Upper lobe of left lung (tissue), 4 donors: ENCODE results near the gene AKTIP.

Experiments used
- EP300 ChIP-seq, 4 donors: sonication (generic); formaldehyde crosslinking; IDR thresholded peaks; one replicate each; pipeline ENCODE4 v1.5.1; 2017; ENCODE audit warnings: antibody characterized with exemption in 4 of 4, control low read depth in 2 of 4
- POLR2A ChIP-seq, 4 donors: fragments of 450-650 bp; IDR thresholded peaks; one replicate each; pipeline ENCODE4 v1.5.1; 2016 to 2017; ENCODE audit warnings: antibody characterized with exemption in 4 of 4, mild to moderate bottlenecking in 2 of 4
- POLR2AphosphoS5 ChIP-seq, 2 donors: sonication (generic); formaldehyde crosslinking; IDR thresholded peaks; one replicate each; pipeline ENCODE4 v1.5.1; 2017; ENCODE audit warnings: antibody characterized with exemption in 2 of 2
- TF ChIP-seq, protein P1 (sequence below), 6 experiments: fragments of 450-650 bp in 4 of 6; fragments of 200-600 bp in 2 of 6; sonication (generic) in 2 of 6; IDR thresholded peaks; one replicate each; pipeline ENCODE4 v1.5.1; 2016 to 2019; ENCODE audit warnings: antibody characterized with exemption in 6 of 6

DNA sequence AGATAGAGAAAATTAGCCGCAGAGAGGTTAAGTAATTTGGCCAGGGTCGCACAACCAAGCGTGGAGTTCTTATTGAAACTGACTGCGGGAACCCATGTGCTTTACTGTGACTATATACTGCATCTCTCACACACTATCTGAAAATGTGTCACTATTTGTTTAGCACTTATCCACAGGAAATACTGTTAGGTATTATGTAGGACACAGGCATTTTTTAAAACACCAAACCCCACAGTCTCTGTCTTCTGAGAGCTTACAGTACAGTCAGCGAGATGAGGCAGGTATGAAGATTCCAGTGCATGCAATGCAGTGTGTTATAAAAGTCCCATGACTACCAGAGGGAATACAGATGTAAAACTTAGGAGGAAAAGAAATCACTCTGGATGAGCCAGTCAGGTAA lies 57.5 kb downstream of the AKTIP start:
- TF ChIP-seq, protein P1, sequence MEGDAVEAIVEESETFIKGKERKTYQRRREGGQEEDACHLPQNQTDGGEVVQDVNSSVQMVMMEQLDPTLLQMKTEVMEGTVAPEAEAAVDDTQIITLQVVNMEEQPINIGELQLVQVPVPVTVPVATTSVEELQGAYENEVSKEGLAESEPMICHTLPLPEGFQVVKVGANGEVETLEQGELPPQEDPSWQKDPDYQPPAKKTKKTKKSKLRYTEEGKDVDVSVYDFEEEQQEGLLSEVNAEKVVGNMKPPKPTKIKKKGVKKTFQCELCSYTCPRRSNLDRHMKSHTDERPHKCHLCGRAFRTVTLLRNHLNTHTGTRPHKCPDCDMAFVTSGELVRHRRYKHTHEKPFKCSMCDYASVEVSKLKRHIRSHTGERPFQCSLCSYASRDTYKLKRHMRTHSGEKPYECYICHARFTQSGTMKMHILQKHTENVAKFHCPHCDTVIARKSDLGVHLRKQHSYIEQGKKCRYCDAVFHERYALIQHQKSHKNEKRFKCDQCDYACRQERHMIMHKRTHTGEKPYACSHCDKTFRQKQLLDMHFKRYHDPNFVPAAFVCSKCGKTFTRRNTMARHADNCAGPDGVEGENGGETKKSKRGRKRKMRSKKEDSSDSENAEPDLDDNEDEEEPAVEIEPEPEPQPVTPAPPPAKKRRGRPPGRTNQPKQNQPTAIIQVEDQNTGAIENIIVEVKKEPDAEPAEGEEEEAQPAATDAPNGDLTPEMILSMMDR (IDR thresholded peaks at IDR 0.05): no peak
- TF ChIP-seq POLR2A (IDR thresholded peaks at IDR 0.05) (no peak), POLR2AphosphoS5 (IDR thresholded peaks at IDR 0.05) (no peak), EP300 (IDR thresholded peaks at IDR 0.05) (no peak)
